ENCODE measurements around the gene MEGF9.

Gene MEGF9

GRCh38 chr9:120570296-120570695 is 144.0 kb downstream of the MEGF9 start:
- Histone ChIP-seq H3K4me3 (ENCODE audit: low read depth, low read length) (no peak overlapping the region), H3K36me3 (replicated peaks) (peaks cover 5% of the 10 kb centered on the region), H3K27me3 (replicated peaks) (no peaks in the 10 kb centered on the region), H3K27ac (no peak overlapping the region)
- in situ Hi-C loops (cut with HindIII; ENCODE audit: low pct_ligation_motif_present, low sequenced_read_pairs), result no loop called here
- TF ChIP-seq CTCF (IDR thresholded peaks at IDR 0.05; ENCODE audit: low read depth, low read length, missing control alignments), result no peak
- DNase-seq, result no peak

GRCh38 chr9:120569556-120569955 is 144.7 kb downstream of the MEGF9 start:
- H3K36me3 ChIP-seq (replicated peaks), result peaks cover 5% of the 10 kb centered on the region
- no peak overlapping the region for H3K27ac ChIP-seq
- no peak for DNase-seq
- no peaks in the 10 kb centered on the region for H3K27me3 ChIP-seq (replicated peaks)
- H3K4me3 ChIP-seq (ENCODE audit: low read depth, low read length), result no peak overlapping the region
- in situ Hi-C loops (cut with HindIII; ENCODE audit: low pct_ligation_motif_present, low sequenced_read_pairs), result no loop called here
- peak; percentile 16 for TF ChIP-seq CTCF (IDR thresholded peaks at IDR 0.05; ENCODE audit: low read depth, low read length, missing control alignments)

GRCh38 chr9:120568816-120569215 is 145.5 kb downstream of the MEGF9 start:
- Histone ChIP-seq H3K4me3 (ENCODE audit: low read depth, low read length) (no peak overlapping the region), H3K36me3 (replicated peaks) (peaks cover 5% of the 10 kb centered on the region), H3K27me3 (replicated peaks) (no peaks in the 10 kb centered on the region), H3K27ac (no peak overlapping the region)
- no peak for DNase-seq
- in situ Hi-C loops (cut with HindIII; ENCODE audit: low pct_ligation_motif_present, low sequenced_read_pairs), result no loop called here
- no peak for TF ChIP-seq CTCF (IDR thresholded peaks at IDR 0.05; ENCODE audit: low read depth, low read length, missing control alignments)

- in situ Hi-C loops (cut with HindIII; ENCODE audit: low pct_ligation_motif_present, low sequenced_read_pairs), result no loop called here
- Histone ChIP-seq H3K4me3 (ENCODE audit: low read depth, low read length) (no peak overlapping the region), H3K36me3 (replicated peaks) (peaks cover 5% of the 10 kb centered on the region), H3K27me3 (replicated peaks) (no peaks in the 10 kb centered on the region), H3K27ac (no peak overlapping the region)
- no peak for DNase-seq
- no peak for TF ChIP-seq CTCF (IDR thresholded peaks at IDR 0.05; ENCODE audit: low read depth, low read length, missing control alignments)
Observed at GRCh38 chr9:120567874-120568273, 146.4 kb downstream of the MEGF9 start.

GRCh38 chr9:120567081-120567480 is 147.2 kb downstream of the MEGF9 start:
- no peak overlapping the region for H3K27ac ChIP-seq
- no peaks in the 10 kb centered on the region for H3K27me3 ChIP-seq (replicated peaks)
- H3K36me3 ChIP-seq (replicated peaks), result peaks cover 5% of the 10 kb centered on the region
- in situ Hi-C loops (cut with HindIII; ENCODE audit: low pct_ligation_motif_present, low sequenced_read_pairs), result no loop called here
- TF ChIP-seq CTCF (IDR thresholded peaks at IDR 0.05; ENCODE audit: low read depth, low read length, missing control alignments), result no peak
- no peak overlapping the region for H3K4me3 ChIP-seq (ENCODE audit: low read depth, low read length)
- no peak for DNase-seq

GRCh38 chr9:120564589-120564988 is 149.7 kb downstream of the MEGF9 start:
- in situ Hi-C loops (cut with HindIII; ENCODE audit: low pct_ligation_motif_present, low sequenced_read_pairs), result no loop called here
- Histone ChIP-seq H3K27ac (no peak overlapping the region), H3K27me3 (replicated peaks) (no peaks in the 10 kb centered on the region), H3K4me3 (ENCODE audit: low read depth, low read length) (no peak overlapping the region), H3K36me3 (replicated peaks) (no peaks in the 10 kb centered on the region)
- TF ChIP-seq CTCF (IDR thresholded peaks at IDR 0.05; ENCODE audit: low read depth, low read length, missing control alignments), result no peak
- no peak for DNase-seq
